HG02981 (cell line): ENCODE results near the gene SEC63.

Experiments used
- ATAC-seq: cut with Tn5 transposase; IDR thresholded peaks from one replicate; pipeline ENCODE4 v1.9.1; 2021; ENCODE audit warnings: mild to moderate bottlenecking, moderate library complexity; ENCODE audit not compliant: unreplicated experiment

Gene SEC63

GRCh38 chr6:107820338-107821261, 137.4 kb downstream of the SEC63 start:
- no peak for ATAC-seq

- ATAC-seq = no peak
Observed at GRCh38 chr6:107819964-107820337, 138.1 kb downstream of the SEC63 start.

GRCh38 chr6:107819217-107819616, 138.8 kb downstream of the SEC63 start:
- ATAC-seq = no peak

GRCh38 chr6:107818272-107818671, 139.7 kb downstream of the SEC63 start:
- no peak for ATAC-seq

- ATAC-seq = no peak
Observed at GRCh38 chr6:107817784-107818183, 140.2 kb downstream of the SEC63 start.
